Epithelial cell of proximal tubule (primary cell): ENCODE measurements around the gene GNG8. TPM values are rescaled to one million over a fixed set of nuclear protein-coding genes. Genes with fewer than 3 reads are reported as not detected.

Experiments used
- DNase-seq: peaks from one replicate; pipeline ENCODE4 v3.0.0-alpha.2; 2011; ENCODE audit warnings: low read depth
- H3K4me3 ChIP-seq: 2 replicates; pipeline ENCODE4 v1.5.1; 2011; ENCODE audit warnings: low read depth, mild to moderate bottlenecking, low read length
- total RNA-seq: library from RNA; depleted of rRNA; stranded (reverse); fragments of >200 nt; gene quantifications from 2 replicates; pipeline ENCODE4 v1.2.3, GENCODE V29; 2015
- TF ChIP-seq, protein P1 (sequence below): conservative IDR thresholded peaks from 2 replicates; pipeline ENCODE4 v1.5.1; 2012; ENCODE audit warnings: low read depth, mild to moderate bottlenecking, low read length

Gene GNG8
- total RNA-seq, 1 donor from 2014 or later = not detected

DNA sequence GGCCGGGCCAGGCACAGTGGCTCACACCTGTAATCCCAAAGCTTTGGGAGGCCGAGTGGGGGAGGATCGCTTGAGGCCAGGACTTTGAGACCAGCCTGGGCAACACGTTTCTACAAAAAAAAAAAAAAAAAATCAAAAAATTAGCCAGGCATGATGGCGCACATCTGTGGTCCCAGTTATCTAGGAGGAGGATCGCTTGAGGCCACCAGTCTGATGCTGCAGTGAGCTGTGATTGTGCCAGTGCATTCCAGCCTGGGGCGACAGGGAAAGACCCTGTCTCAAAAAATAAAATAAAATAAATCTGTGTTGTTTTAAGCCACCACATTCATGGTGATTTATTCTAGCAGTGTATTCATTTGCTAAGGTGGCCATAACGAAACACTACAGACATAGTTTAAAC lies 29.1 kb upstream of the GNG8 start:
- TF ChIP-seq, protein P1, sequence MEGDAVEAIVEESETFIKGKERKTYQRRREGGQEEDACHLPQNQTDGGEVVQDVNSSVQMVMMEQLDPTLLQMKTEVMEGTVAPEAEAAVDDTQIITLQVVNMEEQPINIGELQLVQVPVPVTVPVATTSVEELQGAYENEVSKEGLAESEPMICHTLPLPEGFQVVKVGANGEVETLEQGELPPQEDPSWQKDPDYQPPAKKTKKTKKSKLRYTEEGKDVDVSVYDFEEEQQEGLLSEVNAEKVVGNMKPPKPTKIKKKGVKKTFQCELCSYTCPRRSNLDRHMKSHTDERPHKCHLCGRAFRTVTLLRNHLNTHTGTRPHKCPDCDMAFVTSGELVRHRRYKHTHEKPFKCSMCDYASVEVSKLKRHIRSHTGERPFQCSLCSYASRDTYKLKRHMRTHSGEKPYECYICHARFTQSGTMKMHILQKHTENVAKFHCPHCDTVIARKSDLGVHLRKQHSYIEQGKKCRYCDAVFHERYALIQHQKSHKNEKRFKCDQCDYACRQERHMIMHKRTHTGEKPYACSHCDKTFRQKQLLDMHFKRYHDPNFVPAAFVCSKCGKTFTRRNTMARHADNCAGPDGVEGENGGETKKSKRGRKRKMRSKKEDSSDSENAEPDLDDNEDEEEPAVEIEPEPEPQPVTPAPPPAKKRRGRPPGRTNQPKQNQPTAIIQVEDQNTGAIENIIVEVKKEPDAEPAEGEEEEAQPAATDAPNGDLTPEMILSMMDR = no peak
- no peak overlapping the region for H3K4me3 ChIP-seq
- DNase-seq = no peak

GRCh38 chr19:46661735-46662592 lies 26.0 kb upstream of the GNG8 start:
- H3K4me3 ChIP-seq = peak overlapping the region; percentile 53
- TF ChIP-seq, protein P1 = peak; percentile 95
- peak; percentile 51 for DNase-seq

DNA sequence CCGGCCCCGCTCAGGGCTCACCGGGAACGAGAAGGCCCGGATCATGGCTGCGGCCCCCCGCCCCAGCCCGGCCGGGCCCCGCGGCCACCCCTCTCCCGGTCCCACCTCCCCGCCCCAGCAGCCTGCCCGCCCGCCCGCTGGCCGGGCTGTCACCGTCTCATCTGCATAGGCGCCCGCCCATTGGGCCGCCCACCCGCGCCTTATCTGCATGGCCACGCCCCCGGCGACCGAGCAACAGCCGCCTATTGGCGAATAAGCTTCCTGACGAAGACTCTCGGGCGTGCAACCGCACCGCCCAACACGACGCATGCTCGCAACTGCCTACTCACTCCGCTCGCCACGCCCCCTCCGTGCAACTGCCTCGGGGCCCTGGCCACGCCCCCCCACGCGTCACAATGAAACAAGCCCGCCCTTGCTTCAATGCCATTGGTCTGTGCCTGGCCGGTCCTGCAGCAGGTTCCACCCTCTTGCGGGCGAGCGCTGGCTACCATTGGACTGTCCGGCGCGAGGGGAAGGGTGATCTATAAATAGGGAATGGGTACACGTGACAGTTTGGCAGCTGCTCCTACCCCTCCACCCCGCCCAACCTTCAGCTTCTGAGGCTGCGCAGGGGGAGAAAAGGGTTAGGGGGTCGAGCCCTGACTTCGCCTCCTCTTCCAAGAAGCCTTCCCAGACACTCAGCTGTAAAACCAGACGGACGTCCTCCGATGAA lies 25.2 kb upstream of the GNG8 start, which contains the start of gene DACT3:
Gene DACT3 (minus strand): TSS at position 163 of the 712 bp plus-strand sequence. CDS start 118 bp downstream, at position 45.
- H3K4me3 ChIP-seq = peak within 1 kb of the TSS; percentile 53
- peak; percentile 79 for DNase-seq
- TF ChIP-seq, protein P1 = no peak

DNA sequence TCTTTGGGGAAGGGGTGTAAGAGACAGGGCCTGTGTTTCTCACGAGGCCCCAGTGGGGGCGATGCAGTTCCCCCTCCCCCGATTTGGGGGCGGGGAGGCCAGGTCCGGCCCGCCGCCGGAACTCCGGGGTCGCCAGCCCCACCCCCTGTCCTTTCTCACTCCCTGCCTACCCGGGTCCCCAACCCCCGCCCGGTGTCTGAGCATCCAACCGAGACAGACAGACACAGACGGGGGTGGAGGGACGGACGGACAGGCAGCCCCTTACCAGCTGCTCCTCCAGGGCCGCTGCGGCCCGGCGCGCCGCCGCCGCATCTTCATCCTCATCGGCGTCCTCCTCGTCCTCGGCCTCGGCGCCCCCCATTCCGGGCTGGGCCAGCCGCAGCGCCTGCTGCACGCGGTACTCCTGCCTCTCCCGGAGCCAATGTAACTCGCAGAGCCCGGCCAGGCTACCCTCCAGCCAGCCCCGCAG lies 24.6 kb upstream of the GNG8 start:
- peak overlapping the region; percentile 47 for H3K4me3 ChIP-seq
- DNase-seq = no peak
- TF ChIP-seq, protein P1 = no peak

DNA sequence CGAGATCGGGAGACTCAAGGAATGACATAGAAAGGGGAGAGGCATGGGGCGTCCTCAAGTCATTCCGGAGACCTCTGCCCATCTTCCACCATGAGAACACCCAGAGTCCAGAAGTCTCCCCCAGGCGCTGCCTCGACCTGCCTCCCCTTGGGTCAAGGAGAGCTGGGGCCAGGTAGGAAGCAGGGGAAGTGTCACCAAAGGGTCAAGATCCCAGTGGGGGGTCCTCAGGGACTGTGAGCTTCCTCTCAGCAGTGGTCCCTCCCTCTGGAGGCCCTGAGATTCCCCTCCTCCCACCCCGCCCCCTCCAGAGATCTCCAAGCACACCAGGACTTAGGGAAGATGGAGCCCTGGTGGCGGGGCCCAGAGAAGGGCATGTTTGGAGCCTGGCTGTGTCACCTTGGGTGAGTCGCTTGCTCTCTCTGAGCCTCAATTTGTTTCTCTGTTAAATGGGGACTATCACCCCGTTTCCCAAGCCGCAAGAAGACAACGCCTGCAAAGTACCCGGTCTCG lies 24.1 kb upstream of the GNG8 start:
- H3K4me3 ChIP-seq = no peak overlapping the region
- TF ChIP-seq, protein P1 = no peak
- DNase-seq = no peak

- H3K4me3 ChIP-seq = no peak overlapping the region
- TF ChIP-seq, protein P1 = no peak
Observed at GRCh38 chr19:46659151-46660007, 23.4 kb upstream of the GNG8 start.

More at GRCh38 chr19:46659151-46660007, 23.4 kb upstream of the GNG8 start:
- no peak for DNase-seq
